H9 (cell line): ENCODE measurements around the gene IFNL2. TPM values are rescaled to one million over a fixed set of nuclear protein-coding genes. Genes with fewer than 3 reads are reported as not detected.

Experiments used
- DNase-seq: peaks from one replicate; pipeline ENCODE4 v3.0.0-alpha.2; 2017
- H2AFZ ChIP-seq: one replicate; pipeline ENCODE4 v1.6.1; 2013; ENCODE audit warnings: mild to moderate bottlenecking, low read length, control low read depth, moderate library complexity
- H2AK5ac ChIP-seq: 2 replicates; pipeline ENCODE4 v1.6.1; 2013; ENCODE audit warnings: low read length, control low read depth, mixed read lengths; ENCODE audit not compliant: insufficient read length
- H2BK120ac ChIP-seq: one replicate; pipeline ENCODE4 v1.6.1; 2013; ENCODE audit warnings: low read depth, mild to moderate bottlenecking, low read length, control low read depth, inconsistent platforms; ENCODE audit not compliant: poor library complexity, severe bottlenecking
- H2BK12ac ChIP-seq: 2 replicates; pipeline ENCODE4 v1.6.1; 2013; ENCODE audit warnings: low read length, control low read depth, mixed read lengths, low read depth; ENCODE audit not compliant: insufficient read length
- H2BK15ac ChIP-seq: 2 replicates; pipeline ENCODE4 v1.6.1; 2013; ENCODE audit warnings: low read depth, low read length, control low read depth
- H2BK20ac ChIP-seq: one replicate; pipeline ENCODE4 v1.6.1; 2013; ENCODE audit warnings: low read depth, mild to moderate bottlenecking, low read length, control low read depth, inconsistent platforms; ENCODE audit not compliant: poor library complexity, severe bottlenecking
- H2BK5ac ChIP-seq: 2 replicates; pipeline ENCODE4 v1.6.1; 2013; ENCODE audit warnings: low read length, control low read depth, mixed read lengths; ENCODE audit not compliant: insufficient read length
- H3K14ac ChIP-seq: 2 replicates; pipeline ENCODE4 v1.6.1; 2013; ENCODE audit warnings: low read length, control low read depth; ENCODE audit not compliant: insufficient read depth
- H3K18ac ChIP-seq: 2 replicates; pipeline ENCODE4 v1.6.1; 2013; ENCODE audit warnings: low read depth, mild to moderate bottlenecking, mixed read lengths, low read length, control low read depth; ENCODE audit not compliant: insufficient read length
- H3K23ac ChIP-seq: 2 replicates; pipeline ENCODE4 v1.6.1; 2013; ENCODE audit warnings: low read length, control low read depth, mixed read lengths, low read depth; ENCODE audit not compliant: insufficient read length
- H3K23me2 ChIP-seq: 2 replicates; pipeline ENCODE4 v1.6.1; 2013; ENCODE audit warnings: low read depth, mild to moderate bottlenecking, mixed read lengths, low read length, control low read depth; ENCODE audit not compliant: insufficient read length, poor library complexity, severe bottlenecking
- H3K27ac ChIP-seq: 2 replicates; pipeline ENCODE4 v1.5.1; 2013; ENCODE audit warnings: low read length, control low read depth, mixed read lengths, low read depth; ENCODE audit not compliant: insufficient read length
- H3K27me3 ChIP-seq: 2 replicates; pipeline ENCODE4 v1.6.1; 2013; ENCODE audit warnings: low read length, control low read depth, inconsistent platforms; ENCODE audit not compliant: insufficient read depth
- H3K4ac ChIP-seq: 2 replicates; pipeline ENCODE4 v1.6.1; 2013; ENCODE audit warnings: low read depth, mild to moderate bottlenecking, control low read depth, inconsistent platforms, low read length, moderate library complexity
- H3K4me1 ChIP-seq: 2 replicates; pipeline ENCODE4 v1.6.1; 2013; ENCODE audit warnings: low read length, control low read depth, inconsistent platforms; ENCODE audit not compliant: insufficient read depth
- H3K4me2 ChIP-seq: 2 replicates; pipeline ENCODE4 v1.6.1; 2013; ENCODE audit warnings: low read length, control low read depth, mixed read lengths; ENCODE audit not compliant: insufficient read length, insufficient read depth
- H3K56ac ChIP-seq: 2 replicates; pipeline ENCODE4 v1.6.1; 2013; ENCODE audit warnings: low read depth, mild to moderate bottlenecking, mixed read lengths, low read length, control low read depth; ENCODE audit not compliant: insufficient read length
- H3K79me1 ChIP-seq: 2 replicates; pipeline ENCODE4 v1.6.1; 2013; ENCODE audit warnings: low read depth, mild to moderate bottlenecking, moderate library complexity, low read length, control low read depth, inconsistent platforms; ENCODE audit not compliant: insufficient read depth, poor library complexity, severe bottlenecking
- H3K79me2 ChIP-seq: 2 replicates; pipeline ENCODE4 v1.6.1; 2013; ENCODE audit warnings: low read length, control low read depth, inconsistent platforms; ENCODE audit not compliant: insufficient read depth
- H3K9ac ChIP-seq: 2 replicates; pipeline ENCODE4 v1.6.1; 2013; ENCODE audit warnings: low read length, control low read depth, mixed read lengths; ENCODE audit not compliant: insufficient read length; ENCODE audit errors: extremely low read depth
- H3K9me3 ChIP-seq: one replicate; pipeline ENCODE4 v1.6.1; 2013; ENCODE audit warnings: low read depth, low read length, inconsistent platforms; ENCODE audit not compliant: control insufficient read depth
- H3T11ph ChIP-seq: one replicate; pipeline ENCODE4 v1.6.1; 2013; ENCODE audit warnings: mild to moderate bottlenecking, low read length, control low read depth, inconsistent platforms
- H4K20me1 ChIP-seq: one replicate; pipeline ENCODE4 v1.6.1; 2013; ENCODE audit not compliant: control insufficient read depth, insufficient read length, insufficient read depth
- H4K5ac ChIP-seq: 2 replicates; pipeline ENCODE4 v1.6.1; 2013; ENCODE audit warnings: low read depth, mild to moderate bottlenecking, mixed read lengths, low read length, control low read depth; ENCODE audit not compliant: insufficient read length
- H4K8ac ChIP-seq: replicated peaks from 2 replicates; pipeline ENCODE4 v1.6.1; 2013; ENCODE audit warnings: low read length, control low read depth, mixed read lengths, low read depth; ENCODE audit not compliant: insufficient read length
- H4K91ac ChIP-seq: 2 replicates; pipeline ENCODE4 v1.6.1; 2013; ENCODE audit warnings: low read depth, mild to moderate bottlenecking, moderate library complexity, mixed read lengths, low read length, control low read depth; ENCODE audit not compliant: insufficient read length
- H3K27ac Mint-ChIP-seq, 3 experiments: 2 replicates in 2 of 3; 3 replicates in 1 of 3; pipeline ENCODE4 v1.8.0; 2020 to 2021; ENCODE audit warnings: mixed read lengths in 3 of 3, mild to moderate bottlenecking in 1 of 3, moderate library complexity in 1 of 3
- H3K27me3 Mint-ChIP-seq: 2 replicates; pipeline ENCODE4 v1.8.0; 2021; ENCODE audit warnings: low read depth, mild to moderate bottlenecking, moderate library complexity, mixed read lengths
- H3K36me3 Mint-ChIP-seq, 3 experiments: 2 replicates in 2 of 3; 3 replicates in 1 of 3; pipeline ENCODE4 v1.8.0; 2020 to 2021; ENCODE audit warnings: low read depth in 3 of 3, mixed read lengths in 3 of 3; ENCODE audit not compliant: insufficient read depth in 1 of 3
- H3K4me1 Mint-ChIP-seq, 2 experiments: 2 replicates each; pipeline ENCODE4 v1.8.0; 2020; ENCODE audit warnings: mixed read lengths in 2 of 2
- H3K4me3 Mint-ChIP-seq, 2 experiments: 2 replicates in 1 of 2; 3 replicates in 1 of 2; pipeline ENCODE4 v1.8.0; 2020 to 2021; ENCODE audit warnings: mild to moderate bottlenecking in 2 of 2, mixed read lengths in 2 of 2, moderate library complexity in 1 of 2
- H3K9me3 Mint-ChIP-seq, 2 experiments: 2 replicates in 1 of 2; 3 replicates in 1 of 2; pipeline ENCODE4 v1.8.0; 2020; ENCODE audit warnings: mild to moderate bottlenecking in 2 of 2, mixed read lengths in 2 of 2, moderate library complexity in 1 of 2
- CTCF ChIP-seq: fragments of 200-600 bp; sonication (generic); conservative IDR thresholded peaks from 3 replicates; pipeline ENCODE4 v1.8.0; 2021; ENCODE audit warnings: antibody characterized with exemption, mild to moderate bottlenecking
- WGBS: extraction: QIAGEN DNeasy Blood & Tissue Kit; methylation state at CpG from one replicate; pipeline ENCODE4 v1.1.7; 2013; ENCODE audit warnings: missing lambda C conversion rate, low lambda C conversion rate, mixed read lengths; ENCODE audit not compliant: insufficient read length; ENCODE audit errors: extremely low coverage; 5-methylcytosine and 5-hydroxymethylcytosine counted together
- total RNA-seq: library from RNA; stranded (reverse); gene quantifications from 2 replicates; pipeline ENCODE4 v1.2.1, GENCODE V29; 2021

Gene IFNL2
- total RNA-seq, 1 experiment from 2014 or later: not detected

GRCh38 chr19:39282021-39282420 is 13.8 kb downstream of the IFNL2 start:
- Mint-ChIP-seq H3K4me3 (no peak overlapping the region), H3K27me3 (peaks cover 78% of the 10 kb centered on the region), H3K36me3 (no peaks in the 10 kb centered on the region), H3K4me1 (peaks cover 0 to 4% of the 10 kb centered on the region in 2 experiments; a peak in 2 of 4 replicates), H3K27ac (no peak overlapping the region), H3K9me3 (peaks cover 0 to 8% of the 10 kb centered on the region in 2 experiments; a peak in 4 of 5 replicates)
- no peak overlapping the region for H3T11ph ChIP-seq
- no peak overlapping the region for H3K18ac ChIP-seq
- no peak overlapping the region for H2BK12ac ChIP-seq
- no peak overlapping the region for H3K14ac ChIP-seq
- no peak overlapping the region for H4K5ac ChIP-seq
- H3K56ac ChIP-seq: no peak overlapping the region
- H3K9ac ChIP-seq: no peak overlapping the region
- no peak overlapping the region for H2BK15ac ChIP-seq
- H2BK5ac ChIP-seq: no peak overlapping the region
- H2AK5ac ChIP-seq: no peak overlapping the region
- no peaks in the 10 kb centered on the region for H3K4me1 ChIP-seq
- H3K27ac ChIP-seq: no peak overlapping the region
- H3K27me3 ChIP-seq: no peaks in the 10 kb centered on the region
- H3K9me3 ChIP-seq: no peaks in the 10 kb centered on the region
- H2BK20ac ChIP-seq: no peak overlapping the region
- no peak for DNase-seq
- H2AFZ ChIP-seq: no peak overlapping the region
- H2BK120ac ChIP-seq: no peak overlapping the region
- no peaks in the 10 kb centered on the region for H3K23me2 ChIP-seq
- H3K4ac ChIP-seq: no peak overlapping the region
- no CpG with 5 or more reads among the region's 1 CpG for WGBS
- H4K20me1 ChIP-seq: no peaks in the 10 kb centered on the region
- no peak overlapping the region for H3K23ac ChIP-seq
- H4K91ac ChIP-seq: no peak overlapping the region
- no peaks in the 10 kb centered on the region for H3K79me1 ChIP-seq
- H3K79me2 ChIP-seq: no peaks in the 10 kb centered on the region
- no peak overlapping the region for H4K8ac ChIP-seq
- no peak overlapping the region for H3K4me2 ChIP-seq
- TF ChIP-seq CTCF: no peak
